ENCODE measurements around the gene UFC1.
A peak's percentile ranks its signal among the peaks of the same experiment; 100 is the strongest.
"Not testable (repeated sequence)": the region's sequence is repeated elsewhere in the genome, so short reads cannot be mapped to it uniquely, and the experiment has no call there.

The UFC1 gene

GRCh38 chr1:161153682-161154337, at the start of gene UFC1:
Gene UFC1, plus strand, starts transcription at chr1:161153978. Its CDS starts 20 bp downstream, at chr1:161153998.
- DNase-seq, result peak; percentile 93

- DNase-seq, result peak; percentile 13
Observed at GRCh38 chr1:161106431-161106830, 47.3 kb upstream of the UFC1 start.

DNA sequence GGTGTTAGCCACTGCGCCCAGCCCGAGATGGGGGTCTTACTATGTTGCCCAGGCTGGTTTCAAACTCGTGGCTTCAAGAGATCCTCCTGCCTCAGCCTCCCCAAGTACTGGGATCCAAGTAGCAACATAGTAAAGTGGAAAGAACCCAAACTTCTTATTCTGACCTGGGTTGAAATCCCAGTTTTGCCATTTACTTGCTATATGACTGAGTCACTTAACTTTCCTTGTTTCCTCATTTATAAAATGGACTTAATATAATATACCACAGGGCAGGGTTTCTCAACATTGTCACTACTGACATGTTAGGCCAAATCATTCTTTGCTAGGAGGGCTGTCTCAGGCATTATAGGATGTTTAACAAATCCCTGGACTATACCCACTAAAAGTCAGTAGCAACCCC, 42.7 kb upstream of the UFC1 start:
- no peak for DNase-seq

GRCh38 chr1:161111527-161111926, 42.3 kb upstream of the UFC1 start:
- DNase-seq, result no peak

- DNase-seq, result no peak
Observed at GRCh38 chr1:161113915-161114314, 39.9 kb upstream of the UFC1 start.

GRCh38 chr1:161114556-161114955, 39.2 kb upstream of the UFC1 start:
- peak; percentile 53 for DNase-seq

DNA sequence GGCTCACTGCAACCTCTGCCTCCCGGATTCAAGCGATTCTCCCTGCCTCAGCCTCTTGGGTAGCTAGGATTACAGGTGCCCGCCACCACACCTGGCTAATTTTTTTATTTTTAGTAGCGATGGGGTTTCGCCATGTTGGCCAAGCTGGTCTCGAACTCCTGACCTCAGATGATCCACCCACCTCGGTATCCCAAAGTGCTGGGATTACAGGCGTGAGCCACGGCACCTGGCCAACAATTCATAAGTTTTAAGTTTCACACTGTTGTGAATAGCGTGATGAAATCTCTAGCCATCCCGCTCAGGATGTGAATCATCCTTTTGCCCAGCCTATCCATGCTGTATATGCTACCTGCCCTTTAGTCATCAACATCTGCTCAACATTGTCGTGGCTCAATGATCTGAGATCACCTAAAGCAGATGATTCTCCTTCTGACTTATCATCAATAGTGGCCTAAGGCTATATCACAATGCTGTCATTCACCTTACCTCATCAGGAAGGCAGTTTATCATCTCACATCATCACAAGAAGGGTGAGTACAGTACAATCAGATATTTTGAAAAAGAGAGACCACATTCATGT, 38.6 kb upstream of the UFC1 start:
- peak; percentile 96 for DNase-seq

DNA sequence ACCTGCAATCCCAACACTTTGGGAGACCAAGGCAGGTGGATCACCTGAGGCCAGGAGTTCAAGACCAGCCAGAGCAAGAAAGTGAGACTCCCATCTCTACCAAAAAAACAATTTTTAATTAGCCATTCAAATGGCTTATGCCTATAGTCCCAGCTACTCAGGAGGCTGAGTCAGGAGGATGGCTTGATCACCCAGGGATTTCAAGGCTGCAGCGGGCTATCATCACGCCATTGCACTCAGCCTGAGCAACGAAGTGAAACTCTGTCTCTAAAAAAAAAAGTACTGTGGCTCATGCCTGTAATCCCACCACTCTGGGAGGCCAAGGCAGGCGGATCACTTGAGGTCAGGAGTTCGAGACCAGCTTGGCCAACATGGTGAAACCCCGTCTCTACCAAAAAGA, 37.8 kb upstream of the UFC1 start:
- DNase-seq, result not testable (repeated sequence)

DNA sequence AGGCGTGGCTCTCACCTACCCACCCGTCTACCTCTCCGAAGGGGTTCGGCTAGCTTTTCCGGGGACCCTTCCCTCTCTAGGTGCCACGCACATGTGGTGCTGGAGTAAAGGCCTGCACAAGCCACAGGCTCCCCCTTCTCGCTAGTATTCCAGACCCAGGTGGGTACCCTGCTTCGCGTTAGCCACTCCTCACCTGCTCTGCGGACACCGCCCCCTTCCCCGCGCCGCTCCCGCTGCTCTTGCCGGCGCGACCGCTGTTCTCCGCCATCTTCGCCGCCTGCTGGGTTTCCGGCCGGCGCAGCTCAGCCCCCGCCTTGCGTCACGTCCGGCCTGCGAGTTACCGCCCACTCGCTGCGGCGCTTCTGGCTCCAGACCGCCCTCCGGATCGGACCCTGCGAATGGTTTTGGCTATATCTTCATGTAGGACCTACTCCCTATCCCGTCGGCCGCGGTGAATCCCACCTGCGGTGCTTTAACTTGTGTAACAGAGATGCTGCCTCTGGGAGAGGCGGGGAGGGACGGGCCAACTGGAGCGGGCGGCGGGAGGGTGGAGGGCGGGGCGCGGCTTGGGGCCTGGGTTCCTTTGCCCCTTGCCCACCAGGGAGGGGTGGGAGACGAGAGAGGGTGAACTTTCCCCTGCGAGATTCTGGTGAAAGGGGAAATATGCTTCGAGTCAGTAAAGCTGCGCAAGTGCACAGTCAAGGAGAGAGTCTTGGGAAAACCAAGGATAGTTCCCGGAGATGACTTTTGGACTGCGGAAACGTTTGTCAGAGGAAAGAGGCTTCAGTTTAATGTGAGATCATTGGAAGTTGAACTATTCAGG, 35.8 kb upstream of the UFC1 start, which contains the start of the genes NIT1 and PFDN2:
Gene NIT1, plus strand, starts transcription at position 347 of the 823 bp plus-strand sequence. Its CDS starts 72 bp downstream, at position 419.
Gene PFDN2, minus strand, starts transcription at position 279 of the 823 bp plus-strand sequence. Its CDS starts 11 bp downstream, at position 268.
- DNase-seq, result peak; percentile 78

DNA sequence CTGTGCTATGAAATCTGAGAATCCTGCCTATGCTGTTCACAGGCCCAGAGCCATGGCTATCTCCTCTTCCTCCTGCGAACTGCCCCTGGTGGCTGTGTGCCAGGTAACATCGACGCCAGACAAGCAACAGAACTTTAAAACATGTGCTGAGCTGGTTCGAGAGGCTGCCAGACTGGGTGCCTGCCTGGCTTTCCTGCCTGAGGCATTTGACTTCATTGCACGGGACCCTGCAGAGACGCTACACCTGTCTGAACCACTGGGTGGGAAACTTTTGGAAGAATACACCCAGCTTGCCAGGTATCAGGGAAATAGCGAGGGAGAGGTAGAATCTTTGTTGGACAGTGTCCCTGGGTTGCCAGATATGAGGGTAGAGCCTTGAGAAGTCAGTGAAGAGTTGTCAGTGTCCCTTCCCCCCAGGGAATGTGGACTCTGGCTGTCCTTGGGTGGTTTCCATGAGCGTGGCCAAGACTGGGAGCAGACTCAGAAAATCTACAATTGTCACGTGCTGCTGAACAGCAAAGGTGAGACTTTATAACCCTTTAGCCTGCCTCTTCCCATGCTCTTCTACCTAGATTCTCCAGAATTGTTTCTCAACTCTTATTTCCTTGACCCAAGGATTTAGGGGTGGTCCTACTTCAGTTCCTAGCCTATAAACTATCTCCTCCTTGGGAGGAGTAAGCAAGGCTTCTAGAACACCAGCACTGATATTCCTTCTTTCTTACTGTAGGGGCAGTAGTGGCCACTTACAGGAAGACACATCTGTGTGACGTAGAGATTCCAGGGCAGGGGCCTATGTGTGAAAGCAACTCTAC, 34.5 kb upstream of the UFC1 start:
- DNase-seq, result peak; percentile 71

DNA sequence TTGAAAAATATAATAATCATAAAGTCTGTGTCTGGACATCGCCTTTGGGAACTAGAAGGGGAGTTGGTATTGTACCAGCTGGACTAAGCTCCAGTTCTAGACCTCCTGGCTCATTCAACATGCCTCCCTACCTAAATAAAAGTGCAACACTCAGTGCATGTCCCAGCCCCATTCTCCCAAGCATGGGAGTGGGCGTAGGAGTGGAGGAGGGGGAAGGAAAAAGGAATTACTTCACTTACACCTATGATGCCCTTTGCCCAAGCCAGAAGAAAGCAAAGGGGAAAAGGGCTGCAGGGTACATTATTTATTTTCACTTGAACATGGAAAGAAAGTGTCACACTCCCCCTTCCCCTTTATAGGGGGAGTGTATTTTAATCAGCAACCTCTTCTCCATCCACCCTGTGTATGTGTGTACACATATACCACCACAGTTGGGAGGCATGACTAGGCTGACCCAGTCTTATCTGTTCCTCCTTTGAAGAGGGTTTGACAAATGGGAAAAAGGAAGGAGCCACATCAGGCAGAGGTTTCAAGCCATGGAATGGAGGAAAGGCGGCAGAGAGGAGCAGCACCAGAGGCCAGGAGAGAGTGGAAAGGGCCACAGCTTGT, 32.6 kb upstream of the UFC1 start:
- DNase-seq, result no peak

DNA sequence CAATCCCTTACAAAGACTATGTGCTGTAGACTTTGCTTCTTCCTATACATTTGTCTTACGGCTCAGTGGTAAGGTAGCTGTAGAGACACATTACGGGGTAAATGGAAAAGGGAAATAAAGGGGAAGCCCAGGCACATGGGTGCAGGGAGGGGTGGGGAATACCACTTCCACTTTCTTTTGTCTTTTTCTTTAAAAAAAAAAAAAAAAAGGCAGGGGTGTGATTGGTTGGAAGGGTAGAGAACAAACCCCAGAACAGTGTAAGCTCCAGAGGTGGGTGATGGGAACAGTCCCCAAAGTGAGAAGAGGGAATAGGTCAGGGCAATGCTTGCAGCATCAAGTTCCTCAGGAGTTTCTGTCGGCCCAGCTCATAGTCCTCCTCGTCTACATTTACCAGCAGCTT, 31.9 kb upstream of the UFC1 start:
- no peak for DNase-seq

GRCh38 chr1:161122967-161123366, 30.8 kb upstream of the UFC1 start:
- no peak for DNase-seq

GRCh38 chr1:161127649-161128048, 26.1 kb upstream of the UFC1 start:
- DNase-seq, result no peak

GRCh38 chr1:161128591-161129420, 25.0 kb upstream of the UFC1 start:
- no peak for DNase-seq

DNA sequence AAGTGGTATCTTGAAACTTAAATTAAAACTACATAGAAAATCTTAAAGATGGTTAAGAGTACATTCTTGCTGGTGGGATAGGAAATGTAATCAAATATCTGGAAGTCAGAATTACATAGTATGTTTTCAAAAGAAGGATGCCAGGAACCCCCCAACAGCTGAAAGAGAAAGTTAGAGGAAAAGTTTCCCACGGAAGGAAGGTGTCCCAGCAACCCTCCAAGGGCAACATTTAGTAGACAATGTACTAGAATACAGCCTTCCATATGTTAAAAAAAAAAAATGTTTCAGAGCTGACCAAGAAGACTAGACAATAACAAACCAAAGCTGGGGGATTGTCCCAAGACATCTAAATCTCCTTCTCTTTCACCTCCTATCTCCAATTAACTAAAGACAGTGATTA, 23.5 kb upstream of the UFC1 start:
- DNase-seq, result no peak

DNA sequence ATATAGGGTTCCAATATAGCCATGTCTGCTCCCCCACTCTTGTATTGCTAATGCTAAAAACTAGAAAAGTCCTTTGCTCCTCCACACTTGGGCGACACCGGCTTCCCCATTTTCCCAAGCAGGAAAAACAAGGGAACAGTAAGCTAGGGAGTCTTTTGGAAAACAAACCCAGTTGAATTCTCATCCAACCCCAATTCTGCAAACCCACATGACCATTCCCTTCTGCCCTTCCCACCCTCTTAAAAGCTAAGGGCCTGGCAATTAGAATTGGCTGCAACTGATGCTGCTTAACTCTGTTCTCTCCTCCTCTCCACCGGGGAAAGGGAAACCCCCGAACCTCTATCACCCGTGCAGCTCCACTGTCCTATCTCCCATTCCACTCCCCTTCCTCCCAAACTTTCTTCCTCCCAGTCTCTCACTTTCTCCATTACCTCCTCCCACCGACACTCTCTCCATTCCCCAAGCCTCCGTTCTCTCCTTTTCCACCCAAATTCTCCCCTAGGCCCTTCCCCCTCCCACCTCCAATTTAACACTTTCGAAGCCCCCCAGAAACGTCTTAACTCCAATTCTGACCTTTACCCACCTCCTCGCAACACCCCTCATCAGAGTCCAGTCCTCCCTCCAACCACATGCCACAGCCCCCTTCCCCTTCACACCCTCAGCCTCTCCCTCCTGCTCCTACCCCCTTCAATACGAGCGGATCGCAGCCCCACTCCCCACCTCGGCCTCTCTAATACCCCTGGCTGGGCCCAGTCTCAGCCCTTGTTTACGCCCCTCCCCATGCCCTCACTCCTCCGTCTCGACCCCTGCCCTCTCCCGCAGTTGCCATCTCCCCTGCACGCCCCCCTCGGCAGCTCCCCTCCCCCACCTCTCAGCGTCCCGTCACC, 22.0 kb upstream of the UFC1 start:
- no peak for DNase-seq

DNA sequence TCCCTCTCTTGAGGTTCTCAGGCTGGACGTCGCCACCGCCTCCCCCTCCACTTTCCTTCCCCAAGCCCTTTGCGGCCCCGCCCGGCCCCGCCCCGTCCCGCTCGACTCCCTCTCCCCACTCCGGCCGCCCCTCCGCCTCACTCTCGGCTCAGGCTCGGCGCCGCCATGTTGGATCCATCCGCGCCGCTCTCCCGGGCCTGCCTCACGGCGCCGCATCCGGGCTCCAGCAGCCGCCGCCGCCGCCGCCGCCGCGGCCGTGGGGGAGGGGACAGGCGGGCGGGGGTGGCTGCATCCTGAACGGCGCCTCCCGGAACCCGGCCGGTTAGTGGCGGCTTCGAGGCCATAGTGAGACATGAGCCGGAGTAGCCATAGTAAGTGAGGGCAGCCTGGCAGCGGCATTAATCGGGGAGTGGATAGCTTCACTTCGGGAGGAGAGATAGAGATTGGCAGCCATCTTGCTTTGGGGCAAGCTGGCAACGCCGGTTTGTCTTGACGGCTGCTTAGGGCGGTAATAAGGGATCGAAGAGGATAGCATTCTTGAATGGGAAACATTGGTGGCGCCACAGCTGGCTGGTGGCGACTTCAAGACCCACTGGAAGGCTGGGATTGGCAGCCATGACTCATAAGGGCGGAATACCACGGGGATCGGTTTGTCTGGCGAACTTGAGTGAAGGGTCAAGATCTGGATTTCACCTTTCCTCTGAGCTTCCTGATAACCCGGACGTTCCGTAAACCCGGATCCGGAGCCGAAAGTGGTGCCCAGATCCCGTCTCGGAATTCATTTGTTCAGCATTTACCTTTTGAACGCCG, 21.2 kb upstream of the UFC1 start, which contains the start of gene DEDD:
Gene DEDD, minus strand, starts transcription at position 258 of the 810 bp plus-strand sequence. CDS start 8,205 bp downstream, outside the sequence.
- peak; percentile 98 for DNase-seq

- DNase-seq, result no peak
Observed at GRCh38 chr1:161133220-161133740, 20.5 kb upstream of the UFC1 start.

Data from HCEC 1CT (cell line).